IPS-NIHi7 (cell line): ENCODE data around the gene TOP3A.
"Not testable (repeated sequence)": the region's sequence is repeated elsewhere in the genome, so short reads cannot be mapped to it uniquely, and the experiment has no call there.

Experiments used
- DNase-seq: peaks from one replicate; pipeline ENCODE4 v3.0.0; 2012; ENCODE audit warnings: mixed read lengths; ENCODE audit errors: extremely low spot score

Gene TOP3A, protein sequence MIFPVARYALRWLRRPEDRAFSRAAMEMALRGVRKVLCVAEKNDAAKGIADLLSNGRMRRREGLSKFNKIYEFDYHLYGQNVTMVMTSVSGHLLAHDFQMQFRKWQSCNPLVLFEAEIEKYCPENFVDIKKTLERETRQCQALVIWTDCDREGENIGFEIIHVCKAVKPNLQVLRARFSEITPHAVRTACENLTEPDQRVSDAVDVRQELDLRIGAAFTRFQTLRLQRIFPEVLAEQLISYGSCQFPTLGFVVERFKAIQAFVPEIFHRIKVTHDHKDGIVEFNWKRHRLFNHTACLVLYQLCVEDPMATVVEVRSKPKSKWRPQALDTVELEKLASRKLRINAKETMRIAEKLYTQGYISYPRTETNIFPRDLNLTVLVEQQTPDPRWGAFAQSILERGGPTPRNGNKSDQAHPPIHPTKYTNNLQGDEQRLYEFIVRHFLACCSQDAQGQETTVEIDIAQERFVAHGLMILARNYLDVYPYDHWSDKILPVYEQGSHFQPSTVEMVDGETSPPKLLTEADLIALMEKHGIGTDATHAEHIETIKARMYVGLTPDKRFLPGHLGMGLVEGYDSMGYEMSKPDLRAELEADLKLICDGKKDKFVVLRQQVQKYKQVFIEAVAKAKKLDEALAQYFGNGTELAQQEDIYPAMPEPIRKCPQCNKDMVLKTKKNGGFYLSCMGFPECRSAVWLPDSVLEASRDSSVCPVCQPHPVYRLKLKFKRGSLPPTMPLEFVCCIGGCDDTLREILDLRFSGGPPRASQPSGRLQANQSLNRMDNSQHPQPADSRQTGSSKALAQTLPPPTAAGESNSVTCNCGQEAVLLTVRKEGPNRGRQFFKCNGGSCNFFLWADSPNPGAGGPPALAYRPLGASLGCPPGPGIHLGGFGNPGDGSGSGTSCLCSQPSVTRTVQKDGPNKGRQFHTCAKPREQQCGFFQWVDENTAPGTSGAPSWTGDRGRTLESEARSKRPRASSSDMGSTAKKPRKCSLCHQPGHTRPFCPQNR

DNA sequence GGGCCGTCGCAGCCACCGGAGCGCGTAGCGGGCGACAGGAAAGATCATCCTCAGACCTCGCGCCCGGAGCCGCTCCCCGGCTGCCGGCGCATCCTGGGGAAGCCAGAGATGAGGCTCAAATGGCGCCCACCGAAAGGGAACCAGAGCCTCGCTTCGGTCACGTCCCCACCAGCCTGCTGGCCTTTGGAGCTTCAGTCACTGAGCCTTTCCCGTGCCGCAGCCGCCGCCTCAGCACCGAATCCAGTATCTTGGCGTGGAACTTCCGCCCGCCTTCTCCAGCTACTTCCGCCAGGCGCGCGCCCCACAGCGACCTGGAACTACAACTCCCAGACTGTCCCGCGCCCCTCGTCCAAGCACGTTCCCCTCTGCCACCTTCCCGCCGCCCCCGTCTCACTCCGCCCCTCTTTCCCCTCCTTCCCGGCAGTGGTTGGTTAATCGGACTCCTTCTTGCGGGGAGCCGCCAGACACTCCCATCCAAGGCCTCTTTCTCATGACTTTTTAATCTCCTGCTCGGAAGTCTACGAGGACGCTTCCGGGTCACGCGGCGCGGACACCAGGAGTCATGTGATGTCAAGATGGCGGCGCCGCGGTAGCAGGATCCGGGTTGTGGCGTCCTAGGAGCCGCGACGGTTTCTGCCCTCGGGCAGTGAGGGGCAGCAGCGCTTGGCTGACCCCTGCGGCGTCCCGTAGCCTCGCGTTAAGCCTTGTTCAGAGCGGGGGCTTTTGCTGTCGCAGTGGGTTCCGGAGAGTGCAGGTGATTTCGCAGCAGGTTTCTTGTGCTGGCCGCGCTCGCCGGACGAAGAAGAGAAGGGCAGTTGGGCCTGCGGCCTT lies at the start of gene TOP3A, which contains the start of gene SMCR8:
Gene TOP3A (minus strand): TSS at position 264 of the 831 bp plus-strand sequence. CDS start 216 bp downstream, at position 48.
Gene SMCR8 (plus strand): TSS at position 563 of the 831 bp plus-strand sequence. CDS start 497 bp downstream, outside the sequence.
- DNase-seq = peak; percentile 91

DNA sequence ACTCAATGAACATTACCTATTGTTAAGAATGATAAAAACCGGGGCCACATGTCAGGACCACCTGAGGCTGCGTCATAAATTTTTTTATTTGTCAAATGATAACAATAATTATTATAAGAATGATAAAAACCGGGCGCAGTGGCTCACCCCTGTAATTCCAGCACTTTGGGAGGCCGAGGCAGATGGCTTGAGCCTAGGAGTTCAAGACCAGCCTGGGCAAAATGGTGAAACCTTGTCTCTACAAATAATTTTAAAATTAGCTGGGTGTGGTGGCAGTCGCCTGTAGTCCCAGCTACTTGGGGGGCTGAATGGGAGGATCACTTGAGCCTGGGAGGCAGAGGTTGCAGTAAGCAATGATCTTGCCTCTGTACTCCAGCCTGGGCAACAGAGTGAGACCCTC lies 49.4 kb upstream of the TOP3A start:
- DNase-seq = no peak

DNA sequence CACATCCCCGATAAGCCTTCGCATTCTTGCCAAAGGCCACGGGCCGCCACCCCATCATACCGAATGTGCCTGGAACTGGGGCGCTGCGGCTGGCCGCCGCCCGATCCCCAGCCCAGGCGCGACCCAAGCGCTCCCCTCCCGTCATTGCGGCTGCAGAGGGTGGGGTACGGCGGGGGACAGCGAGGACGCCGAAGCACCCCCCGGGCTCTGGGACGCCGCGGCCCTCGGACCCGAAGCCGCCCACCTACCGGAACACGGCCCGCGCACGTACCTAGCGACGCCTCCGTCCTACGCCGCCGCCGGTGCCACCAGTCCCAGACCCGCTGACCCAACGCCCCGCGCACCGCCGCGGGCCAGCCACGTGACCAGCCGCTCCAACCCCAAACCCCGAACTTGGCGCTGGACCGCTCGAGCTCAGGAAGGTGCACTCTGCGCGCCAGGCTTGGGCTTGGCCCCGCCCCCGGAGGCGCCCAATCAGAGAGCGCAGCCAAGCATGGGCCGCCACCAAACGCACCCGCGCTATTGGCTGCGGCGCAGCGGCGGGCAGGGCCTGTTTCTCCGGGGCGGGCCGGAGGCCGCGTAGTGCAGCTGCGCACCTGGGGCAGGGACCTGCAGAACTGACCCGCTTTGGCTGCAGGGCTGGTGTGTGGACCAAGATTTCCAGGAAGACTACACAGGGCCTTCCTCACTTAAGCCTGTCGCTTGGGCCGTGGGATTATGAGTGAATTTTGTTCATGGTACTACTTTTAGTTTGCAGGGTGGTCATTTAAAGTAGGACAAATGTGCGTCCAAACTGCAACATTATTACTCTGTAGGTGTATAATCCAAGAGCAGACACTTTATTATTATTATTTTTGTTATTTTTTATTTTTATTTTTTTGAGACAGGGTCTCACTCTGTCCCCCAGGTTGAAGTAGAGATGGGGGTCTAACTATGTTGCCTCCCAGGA lies 48.6 kb upstream of the TOP3A start, which contains the start of gene SHMT1:
Gene SHMT1 (minus strand): TSS at position 450 of the 949 bp plus-strand sequence. CDS start 7,569 bp downstream, outside the sequence.
- DNase-seq = peak; percentile 99

- DNase-seq = peak; percentile 38
These were observed 47.9 kb upstream of the TOP3A start for GRCh38 chr17:18362698-18363100.

DNA sequence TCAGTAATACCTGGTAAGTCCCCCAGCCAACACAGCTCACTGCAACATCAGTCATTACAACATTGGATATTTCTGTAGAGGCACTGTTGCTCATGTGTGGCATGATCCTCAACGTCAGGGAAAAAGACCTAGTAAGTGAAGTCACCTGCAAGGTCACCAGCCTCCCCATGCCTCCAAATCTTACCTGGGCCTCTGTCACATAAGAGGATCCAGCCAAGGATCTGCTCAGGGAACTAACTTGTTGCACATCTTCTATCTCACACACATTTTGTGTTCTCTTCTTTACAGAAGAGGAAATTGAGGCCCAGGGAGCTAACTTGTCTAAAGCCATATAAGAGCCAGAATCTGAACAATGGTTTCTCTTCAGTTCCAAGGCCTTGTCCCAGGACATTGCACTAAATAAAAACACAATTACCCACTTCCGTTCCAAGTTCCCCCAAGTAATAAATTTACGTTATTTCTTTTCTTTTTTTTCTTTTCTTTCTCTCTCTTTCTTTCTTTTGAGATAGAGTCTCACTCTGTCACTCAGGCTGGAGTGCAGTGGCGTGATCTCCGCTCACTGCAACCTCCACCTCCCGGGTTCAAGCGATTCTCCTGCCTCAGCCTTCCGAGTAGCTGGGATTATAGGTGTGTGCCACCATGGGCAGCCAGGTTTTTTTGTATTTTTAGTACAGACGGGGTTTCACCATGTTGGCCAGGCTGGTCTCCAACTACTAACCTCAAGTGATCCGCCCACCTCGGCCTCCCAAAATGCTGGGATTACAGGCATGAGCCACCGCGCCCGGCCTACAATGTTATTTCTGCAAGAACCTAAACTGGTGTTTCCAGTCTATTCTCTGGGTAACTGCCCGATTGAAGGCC lies 47.3 kb upstream of the TOP3A start:
- no peak for DNase-seq

DNA sequence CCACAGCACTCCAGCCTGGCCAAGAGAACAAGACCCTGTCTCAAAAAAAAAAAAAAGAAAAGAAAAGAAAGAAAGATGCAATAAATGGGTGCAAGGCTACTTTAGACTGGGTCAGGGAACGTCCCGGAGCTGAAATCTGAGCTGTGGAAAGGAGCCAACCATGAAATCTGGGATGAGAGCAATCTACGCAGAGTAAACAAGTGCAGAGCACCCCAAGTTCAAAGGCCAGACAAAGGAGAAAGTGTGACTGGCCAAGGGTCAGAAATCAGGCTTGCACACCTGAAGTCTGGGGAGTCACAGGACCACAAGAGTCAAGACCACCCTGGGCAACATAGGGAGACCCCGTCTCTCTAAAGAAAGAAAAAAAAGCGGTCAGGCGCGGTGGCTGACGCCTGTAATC lies 45.7 kb upstream of the TOP3A start:
- no peak for DNase-seq

GRCh38 chr17:18356624-18357023 lies 41.8 kb upstream of the TOP3A start:
- no peak for DNase-seq

DNA sequence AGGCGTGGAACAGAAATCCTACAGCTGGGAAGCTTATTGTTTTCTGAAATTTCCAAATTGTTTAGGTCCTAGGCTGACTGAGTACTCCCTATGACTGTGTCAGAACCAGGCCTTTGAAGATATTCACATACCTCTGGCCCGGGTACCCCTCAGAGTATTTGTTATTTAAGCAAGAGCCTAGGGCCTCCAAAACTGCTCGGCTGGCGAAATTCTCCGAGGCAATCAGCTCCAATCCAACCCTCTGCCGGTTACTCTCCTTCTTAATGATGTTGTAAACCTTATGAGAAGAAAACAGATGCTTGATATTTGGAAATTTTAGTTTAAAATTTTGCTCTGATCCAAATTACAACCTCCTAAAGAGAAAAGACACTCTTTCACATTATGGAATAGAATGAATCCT lies 38.7 kb upstream of the TOP3A start:
- no peak for DNase-seq

- no peak for DNase-seq
These were observed 29.2 kb upstream of the TOP3A start for GRCh38 chr17:18344021-18344420.

DNA sequence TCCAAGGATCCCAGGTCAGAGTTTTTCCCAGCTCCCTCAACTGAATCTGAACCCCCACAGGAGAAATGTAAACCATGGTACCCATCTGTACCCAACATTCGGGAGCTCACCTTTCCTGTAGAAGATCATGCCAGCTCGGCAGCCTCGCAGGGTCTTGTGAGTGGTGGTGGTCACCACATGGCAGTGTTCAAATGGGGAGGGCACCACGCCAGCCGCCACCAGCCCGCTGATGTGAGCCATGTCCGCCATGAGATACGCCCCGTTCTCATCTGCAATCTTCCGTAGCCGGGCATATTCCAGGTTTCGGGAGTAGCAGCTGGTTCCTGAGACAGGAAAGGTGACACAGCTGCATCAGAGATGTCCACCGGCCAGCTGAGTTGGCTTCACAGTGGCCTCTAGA lies 25.1 kb upstream of the TOP3A start:
- DNase-seq = no peak

- not testable (repeated sequence) for DNase-seq
These were observed 23.4 kb upstream of the TOP3A start for GRCh38 chr17:18338158-18338557.

DNA sequence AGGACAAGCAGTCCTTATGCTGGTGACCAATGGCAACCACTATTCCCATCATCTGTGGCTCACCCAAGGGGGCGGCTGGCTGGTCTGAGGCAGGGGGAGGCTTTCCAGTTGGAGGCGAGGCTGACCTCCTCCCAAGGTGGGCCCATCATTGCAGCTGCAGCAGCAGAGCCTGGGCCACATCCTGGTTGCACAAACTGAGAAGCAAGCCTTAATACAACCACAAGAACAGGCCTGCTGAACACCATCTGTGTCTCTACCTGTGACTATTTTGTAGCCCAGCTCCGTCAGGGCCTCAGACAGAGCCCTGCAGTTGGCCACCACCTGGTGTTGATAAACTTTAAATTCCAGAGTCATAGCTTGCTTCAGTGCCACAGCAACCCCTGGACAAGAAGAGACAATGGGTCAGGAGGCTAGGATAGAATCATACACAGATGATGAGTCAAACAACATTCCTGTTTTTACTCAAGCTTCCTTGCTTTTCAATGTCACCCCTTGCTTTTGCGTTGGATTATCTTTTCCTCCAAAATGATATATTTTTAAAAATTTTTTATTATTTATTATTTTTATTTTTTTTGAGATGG lies 18.2 kb upstream of the TOP3A start:
- no peak for DNase-seq

DNA sequence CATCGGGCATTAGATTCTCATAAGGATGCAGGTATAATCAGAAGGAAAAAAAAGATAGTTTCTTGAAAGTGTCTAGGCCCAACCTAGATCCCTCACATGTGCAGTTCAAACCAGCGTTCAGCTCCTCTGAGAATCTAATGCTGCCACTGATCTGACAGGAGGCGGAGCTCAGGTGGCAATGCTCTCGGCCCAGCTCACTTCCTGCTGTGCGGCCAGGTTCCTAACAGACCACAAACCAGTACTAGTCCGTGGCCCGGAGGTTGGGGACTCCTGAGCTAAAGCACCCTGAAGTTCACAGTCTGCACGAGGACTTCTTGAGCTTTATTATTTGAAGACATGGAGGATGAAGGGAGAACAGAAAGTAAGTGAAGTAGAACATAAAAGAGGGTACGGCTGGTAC lies 17.1 kb upstream of the TOP3A start:
- no peak for DNase-seq

- DNase-seq = no peak
These were observed 13.9 kb upstream of the TOP3A start for GRCh38 chr17:18328643-18329204.

DNA sequence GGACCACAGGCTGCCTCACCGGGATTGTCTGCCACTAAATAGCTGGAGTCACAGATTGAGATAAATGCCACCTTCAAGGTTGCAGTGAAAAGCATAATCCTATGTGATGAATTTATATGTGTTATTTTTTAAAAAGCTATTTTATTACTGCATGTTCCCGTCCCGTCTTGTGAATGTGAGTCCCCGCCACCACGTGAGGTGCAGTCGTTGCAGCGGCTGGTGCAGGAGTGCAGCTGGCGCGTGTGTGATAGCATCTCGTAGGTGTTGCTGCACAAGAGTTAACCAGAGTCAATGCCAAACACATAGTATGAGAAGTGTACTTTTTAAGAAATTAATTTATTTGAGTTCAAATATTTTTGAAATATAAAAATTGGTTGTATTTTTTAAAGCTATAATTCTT lies 12.8 kb upstream of the TOP3A start:
- DNase-seq = no peak

- no peak for DNase-seq
These were observed 12.3 kb upstream of the TOP3A start for GRCh38 chr17:18327093-18327492.

DNA sequence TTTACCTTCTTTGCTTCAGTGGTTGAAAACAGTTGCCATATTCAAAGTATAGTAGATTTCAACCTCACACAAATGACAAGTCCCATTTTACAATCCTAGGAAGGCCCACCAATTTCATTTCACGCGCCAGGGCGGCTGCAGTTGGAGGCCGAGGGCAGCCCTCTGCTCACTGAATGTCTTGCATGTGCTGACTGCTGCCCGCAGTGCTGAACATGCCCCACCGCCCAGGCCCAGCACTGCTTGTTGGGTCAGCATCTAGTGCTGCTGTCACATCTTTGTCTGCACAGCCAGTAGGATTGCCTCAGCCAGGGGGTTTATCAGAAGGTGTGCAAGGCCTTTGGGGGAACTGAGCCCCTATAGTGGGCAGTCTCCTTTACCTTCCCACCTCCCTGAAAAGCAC lies 11.8 kb upstream of the TOP3A start:
- DNase-seq = no peak

GRCh38 chr17:18326039-18326438 lies 11.2 kb upstream of the TOP3A start:
- DNase-seq = no peak
